ENCODE data around the gene GJC1.

- TF ChIP-seq TCF4 (CRISPR knock-in tag; IDR thresholded peaks at IDR 0.05; ENCODE audit: borderline replicate concordance) (no peak), CREB5 (CRISPR knock-in tag; IDR thresholded peaks at IDR 0.05; ENCODE audit: low read depth) (no peak), SNAI2 (CRISPR knock-in tag; IDR thresholded peaks at IDR 0.05) (no peak), GLIS3 (CRISPR knock-in tag; IDR thresholded peaks at IDR 0.05) (no peak), ZNF8 (CRISPR knock-in tag; IDR thresholded peaks at IDR 0.05) (no peak), PATZ1 (CRISPR knock-in tag; IDR thresholded peaks at IDR 0.05; ENCODE audit: borderline replicate concordance) (no peak), ZFP3 (CRISPR knock-in tag; IDR thresholded peaks at IDR 0.05) (no peak)
These were observed 7.1 kb upstream of the GJC1 start for GRCh38 chr17:44837196-44837595.

Measured in SK-N-SH treated with all-trans-retinoic acid at 6 μM for 48 hours (cell line).